ENCODE data around the gene MAVS. TPM values are rescaled to one million over a fixed set of nuclear protein-coding genes. Genes with fewer than 3 reads are reported as not detected.
A peak's percentile ranks its signal among the peaks of the same experiment; 100 is the strongest.

MAVS gene
- polyA plus RNA-seq, 1 of the 3 experiments (the other 2 are of a cell fraction), result 9.1 TPM

GRCh38 chr20:3842348-3842930 lies 4.2 kb upstream of the MAVS start:
- ChIA-PET POLR2A (interaction anchor here (1.4 kb wide), 1 partner anchor 22 kb away, joined by 3 read pairs; the partner anchor contains the start of gene AP5S1), CTCF (interaction anchor here (1.1 to 4.6 kb wide), 4 partner anchors 12 to 60 kb away, joined by 3 to 27 read pairs (median 11); partner anchors contain the start of gene AP5S1)
- H3K9ac ChIP-seq, result no peak overlapping the region
- peaks cover 0 to under 1% of the 10 kb centered on the region in 2 experiments; a peak in 1 of 4 replicates for H3K4me1 ChIP-seq (ENCODE audit: control insufficient read depth in 1 of 2, insufficient read depth in 2 of 2, low read depth in 1 of 2, low read length in 1 of 2)
- H2AFZ ChIP-seq (ENCODE audit: low read depth), result no peak overlapping the region
- peaks cover 5% of the 10 kb centered on the region for H3F3A ChIP-seq (replicated peaks; ENCODE audit: insufficient read depth)
- no peaks in the 10 kb centered on the region for H3K27me3 ChIP-seq (ENCODE audit: insufficient read depth)
- TF ChIP-seq FOXJ3 (CRISPR knock-in tag; IDR thresholded peaks at IDR 0.05), result no peak
- TF ChIP-seq FOSL2 (IDR thresholded peaks at IDR 0.05; ENCODE audit: borderline replicate concordance, low read depth), result no peak
- no peak for TF ChIP-seq EP300 (IDR thresholded peaks at IDR 0.05; ENCODE audit: borderline replicate concordance in 1 of 2, low read depth in 1 of 2, low read length in 1 of 2)
- no peak for TF ChIP-seq NFIC (IDR thresholded peaks at IDR 0.05; ENCODE audit: borderline replicate concordance)
- TF ChIP-seq IRF3 (IDR thresholded peaks at IDR 0.05; ENCODE audit: low read depth, low read length), result no peak
- TF ChIP-seq SMC3 (IDR thresholded peaks at IDR 0.05; ENCODE audit: low read depth, low read length), result no peak
- TF ChIP-seq RCOR1 (IDR thresholded peaks at IDR 0.05; ENCODE audit: low read length), result no peak
- TF ChIP-seq PBX3 (IDR thresholded peaks at IDR 0.05), result no peak
- TF ChIP-seq TEAD4 (IDR thresholded peaks at IDR 0.05; ENCODE audit: borderline replicate concordance, insufficient read depth), result no peak
- TF ChIP-seq RFX5 (IDR thresholded peaks at IDR 0.05; ENCODE audit: low read length), result no peak
- TF ChIP-seq RXRA (IDR thresholded peaks at IDR 0.05; ENCODE audit: borderline replicate concordance, low read depth), result no peak
- TF ChIP-seq SIN3A (IDR thresholded peaks at IDR 0.05; ENCODE audit: borderline replicate concordance, low read depth, low read length), result no peak
- H3K4me3 ChIP-seq (ENCODE audit: low read depth in 2 of 2, low read length in 1 of 2), result no peak overlapping the region
- H3K9me2 ChIP-seq, result no peaks in the 10 kb centered on the region
- H3K9me3 ChIP-seq, result no peaks in the 10 kb centered on the region
- no peaks in the 10 kb centered on the region for H3K36me3 ChIP-seq (replicated peaks in 1 of 2; ENCODE audit: control insufficient read depth in 1 of 2, insufficient read depth in 2 of 2, low read length in 1 of 2)
- H3K79me2 ChIP-seq (ENCODE audit: insufficient read depth), result peaks cover 14% of the 10 kb centered on the region
- no peak overlapping the region for H3K4me2 ChIP-seq
- no peak overlapping the region for H3K27ac ChIP-seq (ENCODE audit: low read depth in 2 of 2, low read length in 1 of 2)
- 98% methylated on average over 7 of the region's 7 CpGs for WGBS (ENCODE audit: low lambda C conversion rate)
- DNase-seq, result no peak
- H4K20me1 ChIP-seq (ENCODE audit: insufficient read depth), result no peaks in the 10 kb centered on the region

- 0 out of 2 replicates have a peak overlapping the region, but pooled peaks have one; percentile 22 for H2AFZ ChIP-seq (ENCODE audit: low read depth)
- H3K4me2 ChIP-seq, result no peak overlapping the region
Observed at GRCh38 chr20:3843490-3843889, 3.1 kb upstream of the MAVS start.

More at GRCh38 chr20:3843490-3843889, 3.1 kb upstream of the MAVS start:
- no peaks in the 10 kb centered on the region for H3K27me3 ChIP-seq (ENCODE audit: insufficient read depth)
- H3K9ac ChIP-seq, result no peak overlapping the region
- no peaks in the 10 kb centered on the region for H3K9me3 ChIP-seq
- peak overlapping the region in 1 of 2 experiments; percentile 33; a peak in 1 of 4 replicates for H3K27ac ChIP-seq (ENCODE audit: low read depth in 2 of 2, low read length in 1 of 2)
- no peak overlapping the region for H3K4me3 ChIP-seq (ENCODE audit: low read depth in 2 of 2, low read length in 1 of 2)
- H3K79me2 ChIP-seq (ENCODE audit: insufficient read depth), result peaks cover 25% of the 10 kb centered on the region
- H3K9me2 ChIP-seq, result no peaks in the 10 kb centered on the region
- no peak for DNase-seq
- 45% methylated on average over 4 of the region's 5 CpGs for WGBS (ENCODE audit: low lambda C conversion rate)
- peaks cover 0 to 5% of the 10 kb centered on the region in 2 experiments; a peak in 1 of 4 replicates for H3K4me1 ChIP-seq (ENCODE audit: control insufficient read depth in 1 of 2, insufficient read depth in 2 of 2, low read depth in 1 of 2, low read length in 1 of 2)
- H3F3A ChIP-seq (replicated peaks; ENCODE audit: insufficient read depth), result peaks cover 5% of the 10 kb centered on the region
- no peaks in the 10 kb centered on the region for H3K36me3 ChIP-seq (replicated peaks in 1 of 2; ENCODE audit: control insufficient read depth in 1 of 2, insufficient read depth in 2 of 2, low read length in 1 of 2)
- H4K20me1 ChIP-seq (ENCODE audit: insufficient read depth), result no peaks in the 10 kb centered on the region
- no peak for TF ChIP-seq ZBTB33 (IDR thresholded peaks at IDR 0.05; ENCODE audit: borderline replicate concordance, low read depth)
- TF ChIP-seq FOSL2 (IDR thresholded peaks at IDR 0.05; ENCODE audit: borderline replicate concordance, low read depth), result peak; percentile 36; the same call in 1 of the 2 replicates
- TF ChIP-seq RCOR1 (IDR thresholded peaks at IDR 0.05; ENCODE audit: low read length), result no peak
- no peak for TF ChIP-seq PBX3 (IDR thresholded peaks at IDR 0.05)
- TF ChIP-seq YY1 (IDR thresholded peaks at IDR 0.05; ENCODE audit: low read depth), result no peak
- TF ChIP-seq USF1 (IDR thresholded peaks at IDR 0.05; ENCODE audit: borderline replicate concordance, low read depth), result no peak
- TF ChIP-seq SMC3 (IDR thresholded peaks at IDR 0.05; ENCODE audit: low read depth, low read length), result no peak
- TF ChIP-seq JUND (IDR thresholded peaks at IDR 0.05), result 0 out of 2 replicates have a peak, but pooled peaks have one; percentile 5
- no peak for TF ChIP-seq FOXJ3 (CRISPR knock-in tag; IDR thresholded peaks at IDR 0.05)
- no peak for TF ChIP-seq SIN3A (IDR thresholded peaks at IDR 0.05; ENCODE audit: borderline replicate concordance, low read depth, low read length)
- no peak for TF ChIP-seq RXRA (IDR thresholded peaks at IDR 0.05; ENCODE audit: borderline replicate concordance, low read depth)
- TF ChIP-seq MEF2A (IDR thresholded peaks at IDR 0.05; ENCODE audit: borderline replicate concordance, low read depth), result no peak
- TF ChIP-seq EP300 (IDR thresholded peaks at IDR 0.05; ENCODE audit: borderline replicate concordance in 1 of 2, low read depth in 1 of 2, low read length in 1 of 2), result no peak
- ChIA-PET POLR2A (interaction anchor here (1.4 kb wide), 1 partner anchor 23 kb away, joined by 3 read pairs; the partner anchor contains the start of gene AP5S1), CTCF (interaction anchor here (4.4 to 4.6 kb wide), 2 partner anchors 11 to 24 kb away, joined by 19 to 27 read pairs; partner anchors contain the start of gene AP5S1)

All from SK-N-SH (cell line).